GM12865 (cell line): ENCODE measurements around the gene CPXM2.

Source experiments
- DNase-seq: peaks from one replicate; pipeline ENCODE4 v3.0.0; 2010; ENCODE audit warnings: low read depth
- H3K4me3 ChIP-seq: 2 replicates; pipeline ENCODE4 v1.5.1; 2011; ENCODE audit warnings: mild to moderate bottlenecking, low read depth, low read length, control low read depth
- TF ChIP-seq, protein P1 (sequence below): IDR thresholded peaks from 2 replicates; pipeline ENCODE4 v1.5.1; 2011; ENCODE audit warnings: low read length, control low read depth, low read depth, inconsistent platforms; ENCODE audit not compliant: insufficient read depth; ENCODE audit errors: missing control alignments

CPXM2 gene

DNA sequence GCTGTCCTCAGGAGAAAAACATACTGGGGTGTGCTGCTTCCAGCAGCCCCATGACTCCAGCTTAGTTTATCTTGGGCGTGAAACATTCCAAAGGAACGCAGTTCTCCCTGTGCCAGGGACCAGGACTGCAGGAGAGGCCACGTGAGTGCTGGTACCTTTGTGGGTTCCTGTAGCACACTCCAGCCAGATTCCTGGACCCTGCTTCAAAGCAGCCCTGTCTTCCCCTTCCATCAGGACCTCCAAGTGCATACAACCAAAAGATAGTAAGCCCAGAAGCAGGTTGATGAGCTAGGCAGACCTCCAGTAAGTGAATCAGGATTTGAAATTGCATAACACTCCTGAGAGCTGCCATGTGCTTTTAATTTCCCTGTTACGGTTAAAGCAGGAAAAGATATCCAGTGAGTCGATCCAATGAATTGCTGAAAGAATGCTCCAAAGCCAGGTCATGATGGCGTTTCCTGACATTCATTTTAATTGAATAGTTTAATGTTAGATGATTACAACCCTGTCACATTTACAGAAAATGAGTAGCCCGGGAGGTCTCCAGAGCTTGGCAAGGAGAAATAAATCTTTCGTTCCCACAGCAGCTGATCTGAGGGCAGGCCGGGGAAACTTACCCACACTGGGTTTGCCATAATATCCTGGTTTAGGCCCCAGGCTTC, 38.9 kb upstream of the CPXM2 start:
- H3K4me3 ChIP-seq: no peak overlapping the region
- TF ChIP-seq, protein P1, sequence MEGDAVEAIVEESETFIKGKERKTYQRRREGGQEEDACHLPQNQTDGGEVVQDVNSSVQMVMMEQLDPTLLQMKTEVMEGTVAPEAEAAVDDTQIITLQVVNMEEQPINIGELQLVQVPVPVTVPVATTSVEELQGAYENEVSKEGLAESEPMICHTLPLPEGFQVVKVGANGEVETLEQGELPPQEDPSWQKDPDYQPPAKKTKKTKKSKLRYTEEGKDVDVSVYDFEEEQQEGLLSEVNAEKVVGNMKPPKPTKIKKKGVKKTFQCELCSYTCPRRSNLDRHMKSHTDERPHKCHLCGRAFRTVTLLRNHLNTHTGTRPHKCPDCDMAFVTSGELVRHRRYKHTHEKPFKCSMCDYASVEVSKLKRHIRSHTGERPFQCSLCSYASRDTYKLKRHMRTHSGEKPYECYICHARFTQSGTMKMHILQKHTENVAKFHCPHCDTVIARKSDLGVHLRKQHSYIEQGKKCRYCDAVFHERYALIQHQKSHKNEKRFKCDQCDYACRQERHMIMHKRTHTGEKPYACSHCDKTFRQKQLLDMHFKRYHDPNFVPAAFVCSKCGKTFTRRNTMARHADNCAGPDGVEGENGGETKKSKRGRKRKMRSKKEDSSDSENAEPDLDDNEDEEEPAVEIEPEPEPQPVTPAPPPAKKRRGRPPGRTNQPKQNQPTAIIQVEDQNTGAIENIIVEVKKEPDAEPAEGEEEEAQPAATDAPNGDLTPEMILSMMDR: no peak
- DNase-seq: no peak

DNA sequence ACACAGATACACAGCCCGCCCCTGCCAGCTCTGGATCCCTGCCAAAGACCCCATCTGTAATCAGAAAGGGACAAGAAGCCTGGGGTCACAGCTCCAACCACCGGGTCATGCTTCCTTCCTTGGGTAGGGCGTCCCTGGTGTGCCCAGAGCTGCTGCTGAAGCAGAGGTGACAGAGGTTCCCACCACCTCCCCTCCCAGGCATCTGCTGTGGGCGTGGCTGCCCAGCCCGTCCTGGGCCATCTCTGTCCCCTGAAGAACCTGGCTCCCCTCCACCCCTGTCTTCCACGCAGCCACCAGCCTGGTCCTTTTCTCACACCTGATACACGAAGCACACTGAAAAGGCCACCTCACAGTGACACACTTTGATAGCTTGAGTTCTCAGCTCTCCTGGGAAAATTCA, 38.2 kb upstream of the CPXM2 start:
- TF ChIP-seq, protein P1: no peak
- H3K4me3 ChIP-seq: no peak overlapping the region
- DNase-seq: no peak

DNA sequence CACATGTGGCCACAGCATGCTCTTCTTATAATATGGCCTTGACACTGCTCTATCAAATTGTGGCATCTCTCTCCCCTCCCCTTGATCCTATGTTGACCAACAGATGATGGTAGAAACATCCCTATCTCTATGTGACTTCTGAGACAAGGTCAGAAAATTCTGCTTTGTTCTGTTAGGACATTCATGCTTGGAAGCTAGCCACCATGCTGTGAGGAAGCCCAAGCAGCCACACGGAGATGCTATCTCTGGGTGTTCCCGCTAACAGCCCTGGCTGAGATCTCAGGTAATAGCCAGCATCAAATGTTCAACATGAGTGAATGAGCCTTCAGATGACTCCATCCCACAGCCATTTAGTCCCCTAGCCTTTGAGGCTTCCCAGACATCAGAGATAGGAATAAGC, 36.8 kb upstream of the CPXM2 start:
- TF ChIP-seq, protein P1: no peak
- H3K4me3 ChIP-seq: no peak overlapping the region

DNA sequence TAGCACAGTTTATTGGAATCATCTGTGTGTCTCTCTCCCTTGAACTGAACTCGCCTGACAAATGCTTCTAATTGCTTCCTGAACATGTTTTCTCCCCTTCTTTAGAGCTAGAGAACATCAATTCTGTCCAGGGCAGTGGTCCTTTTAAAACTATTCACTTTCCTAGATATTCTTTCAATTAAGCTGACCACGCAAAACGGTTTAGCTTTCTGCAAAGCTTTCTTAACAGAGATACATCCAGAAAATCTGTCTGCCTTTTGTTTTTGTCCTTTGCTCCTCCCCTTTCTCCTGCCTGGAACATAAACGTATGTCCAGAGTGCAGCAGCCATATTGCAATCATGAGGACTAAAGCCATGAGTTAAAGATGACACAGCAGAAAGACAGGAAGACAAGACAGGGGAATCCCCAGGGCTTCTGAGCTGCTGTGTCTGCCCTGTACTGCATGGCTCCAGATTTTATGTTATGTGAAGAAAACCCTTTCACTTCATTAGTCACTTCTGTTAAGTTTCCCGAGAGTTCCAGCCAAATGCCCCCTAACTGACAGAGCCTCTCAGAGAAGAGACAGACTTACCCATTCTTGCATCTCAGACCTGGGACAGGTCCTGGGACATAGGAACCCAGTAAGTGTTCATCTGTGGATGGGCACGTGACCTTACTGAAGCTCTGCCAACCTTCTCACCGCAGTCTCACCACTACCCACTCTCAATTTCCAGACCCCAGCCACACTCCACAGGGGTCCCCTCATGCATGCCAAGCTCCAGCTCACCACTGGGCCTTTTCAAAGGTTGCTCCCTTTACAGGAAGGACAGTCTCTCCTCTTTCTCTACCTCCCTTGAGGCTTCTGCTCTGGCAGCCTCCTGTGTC, 35.0 kb upstream of the CPXM2 start:
- DNase-seq: peak; percentile 42

More for the DNA sequence above, 36.8 kb upstream of the CPXM2 start:
- DNase-seq: no peak

DNA sequence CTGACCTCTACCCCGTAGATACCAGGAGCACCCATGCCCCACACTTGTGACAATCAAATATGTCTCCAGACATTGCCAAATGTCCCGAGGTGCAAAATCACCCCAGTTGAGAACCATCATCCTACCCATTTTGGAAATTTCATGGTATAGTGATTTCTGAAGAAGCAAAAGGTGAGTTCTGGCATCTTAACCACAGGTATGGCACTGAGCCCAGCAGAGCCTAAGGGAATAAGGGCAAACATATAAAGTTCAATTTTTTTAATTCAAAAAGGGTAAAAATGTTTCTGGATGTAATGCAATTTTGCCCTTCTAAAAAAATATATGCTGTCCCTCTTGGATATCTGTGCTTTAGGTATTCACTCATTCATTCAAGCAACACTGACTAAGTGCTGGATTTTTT, 30.5 kb upstream of the CPXM2 start:
- DNase-seq: no peak
- H3K4me3 ChIP-seq: no peak overlapping the region
- TF ChIP-seq, protein P1: no peak

More for the DNA sequence above, 35.0 kb upstream of the CPXM2 start:
- H3K4me3 ChIP-seq: no peak overlapping the region
- TF ChIP-seq, protein P1: no peak

DNA sequence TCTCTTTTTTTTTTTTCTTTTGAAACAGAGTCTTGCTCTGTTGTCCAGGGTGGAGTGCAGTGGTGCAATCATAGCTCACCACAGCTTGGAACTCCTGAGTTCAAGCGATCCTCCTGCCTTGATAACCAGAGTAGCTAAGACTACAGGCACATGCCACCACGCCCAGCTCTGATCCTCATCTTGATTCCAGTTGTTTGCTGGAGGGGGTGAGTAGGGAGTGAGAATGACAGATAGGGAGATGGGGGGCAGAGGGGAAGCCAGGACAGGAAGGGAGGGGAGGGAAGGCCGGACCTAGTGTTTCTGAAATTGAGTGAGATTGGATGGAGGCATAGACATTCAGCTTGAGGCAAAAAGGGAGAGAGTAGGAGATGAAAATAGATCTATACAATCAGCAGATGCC, 25.2 kb upstream of the CPXM2 start:
- DNase-seq: no peak
- H3K4me3 ChIP-seq: no peak overlapping the region
- TF ChIP-seq, protein P1: no peak
